Fibroblast of villous mesenchyme (primary cell): Measurements from ENCODE around the gene MSH5. TPM values are rescaled to one million over a fixed set of nuclear protein-coding genes. Genes with fewer than 3 reads are reported as not detected.
"Not testable (repeated sequence)": the region's sequence is repeated elsewhere in the genome, so short reads cannot be mapped to it uniquely, and the experiment has no call there.

Experiments
- DNase-seq: peaks from one replicate; pipeline ENCODE4 v3.0.0-alpha.2; 2010; ENCODE audit warnings: low read depth
- H3K4me3 ChIP-seq: 2 replicates; pipeline ENCODE4 v1.5.1; 2011; ENCODE audit warnings: low read depth, mild to moderate bottlenecking, low read length
- total RNA-seq: library from RNA; depleted of rRNA; stranded (reverse); fragments of >200 nt; gene quantifications from 2 replicates; pipeline ENCODE4 v1.2.3, GENCODE V29; 2012
- TF ChIP-seq, protein P1 (sequence below): IDR thresholded peaks from 2 replicates; pipeline ENCODE4 v1.5.1; 2012; ENCODE audit warnings: low read depth, mild to moderate bottlenecking, low read length; ENCODE audit not compliant: insufficient read depth

MSH5 gene
- total RNA-seq, 1 donor: 9.5 TPM

DNA sequence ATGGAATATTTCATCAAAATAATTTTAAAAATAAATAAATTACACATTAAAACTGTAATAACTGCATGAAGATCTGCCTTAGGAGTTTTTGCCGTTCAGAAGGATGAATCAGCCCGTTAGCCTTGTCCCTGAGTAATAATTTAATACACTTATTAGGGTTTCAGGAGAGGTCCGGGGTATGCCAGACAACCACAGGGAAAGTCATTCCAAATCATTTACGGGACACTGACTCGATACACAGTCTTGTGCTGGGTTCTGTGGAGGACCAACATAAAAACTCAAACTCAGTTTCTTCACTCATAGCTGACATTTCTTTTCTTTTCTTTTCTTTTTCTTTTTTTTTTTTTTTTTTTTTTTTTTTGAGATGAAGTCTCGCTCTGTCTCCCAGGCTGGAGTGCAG lies 33.9 kb upstream of the MSH5 start:
- TF ChIP-seq, protein P1, sequence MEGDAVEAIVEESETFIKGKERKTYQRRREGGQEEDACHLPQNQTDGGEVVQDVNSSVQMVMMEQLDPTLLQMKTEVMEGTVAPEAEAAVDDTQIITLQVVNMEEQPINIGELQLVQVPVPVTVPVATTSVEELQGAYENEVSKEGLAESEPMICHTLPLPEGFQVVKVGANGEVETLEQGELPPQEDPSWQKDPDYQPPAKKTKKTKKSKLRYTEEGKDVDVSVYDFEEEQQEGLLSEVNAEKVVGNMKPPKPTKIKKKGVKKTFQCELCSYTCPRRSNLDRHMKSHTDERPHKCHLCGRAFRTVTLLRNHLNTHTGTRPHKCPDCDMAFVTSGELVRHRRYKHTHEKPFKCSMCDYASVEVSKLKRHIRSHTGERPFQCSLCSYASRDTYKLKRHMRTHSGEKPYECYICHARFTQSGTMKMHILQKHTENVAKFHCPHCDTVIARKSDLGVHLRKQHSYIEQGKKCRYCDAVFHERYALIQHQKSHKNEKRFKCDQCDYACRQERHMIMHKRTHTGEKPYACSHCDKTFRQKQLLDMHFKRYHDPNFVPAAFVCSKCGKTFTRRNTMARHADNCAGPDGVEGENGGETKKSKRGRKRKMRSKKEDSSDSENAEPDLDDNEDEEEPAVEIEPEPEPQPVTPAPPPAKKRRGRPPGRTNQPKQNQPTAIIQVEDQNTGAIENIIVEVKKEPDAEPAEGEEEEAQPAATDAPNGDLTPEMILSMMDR: no peak
- no peak overlapping the region for H3K4me3 ChIP-seq
- no peak for DNase-seq

DNA sequence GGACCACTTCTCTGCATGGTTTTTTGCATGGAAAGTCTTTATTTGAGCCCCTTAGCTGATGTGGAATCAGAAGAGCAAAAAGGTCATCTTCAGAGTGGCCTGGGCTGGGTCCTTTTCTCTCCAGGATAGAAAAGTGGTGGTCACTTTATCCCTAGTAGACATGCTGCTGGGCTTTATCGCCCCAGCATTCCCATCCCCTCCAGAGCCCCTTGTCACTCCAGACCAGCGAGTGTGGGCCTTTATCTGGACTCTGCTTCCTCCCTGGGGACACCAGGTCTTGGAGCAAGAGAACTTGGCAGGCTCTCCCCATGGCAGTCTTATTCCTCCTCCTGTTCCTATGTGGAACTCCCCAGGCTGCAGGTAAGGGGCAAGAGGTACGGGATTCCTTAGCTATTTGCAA lies 33.2 kb upstream of the MSH5 start, which contains the start of gene LY6G6F:
LY6G6F (plus strand) TSS at position 268 of the 400 bp plus-strand sequence; CDS start at position 309, 41 bp downstream.
- DNase-seq: no peak
- TF ChIP-seq, protein P1: no peak
- H3K4me3 ChIP-seq: no peak within 1 kb of the TSS

DNA sequence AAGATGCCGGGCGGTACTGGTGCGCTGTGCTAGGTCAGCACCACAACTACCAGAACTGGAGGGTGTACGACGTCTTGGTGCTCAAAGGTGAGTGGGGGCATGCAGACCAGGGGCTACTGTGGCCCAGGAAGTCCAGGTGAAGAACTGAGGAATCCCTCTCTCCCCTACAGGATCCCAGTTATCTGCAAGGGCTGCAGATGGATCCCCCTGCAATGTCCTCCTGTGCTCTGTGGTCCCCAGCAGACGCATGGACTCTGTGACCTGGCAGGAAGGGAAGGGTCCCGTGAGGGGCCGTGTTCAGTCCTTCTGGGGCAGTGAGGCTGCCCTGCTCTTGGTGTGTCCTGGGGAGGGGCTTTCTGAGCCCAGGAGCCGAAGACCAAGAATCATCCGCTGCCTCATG lies 32.1 kb upstream of the MSH5 start:
- no peak for DNase-seq
- TF ChIP-seq, protein P1: no peak
- H3K4me3 ChIP-seq: no peak overlapping the region

DNA sequence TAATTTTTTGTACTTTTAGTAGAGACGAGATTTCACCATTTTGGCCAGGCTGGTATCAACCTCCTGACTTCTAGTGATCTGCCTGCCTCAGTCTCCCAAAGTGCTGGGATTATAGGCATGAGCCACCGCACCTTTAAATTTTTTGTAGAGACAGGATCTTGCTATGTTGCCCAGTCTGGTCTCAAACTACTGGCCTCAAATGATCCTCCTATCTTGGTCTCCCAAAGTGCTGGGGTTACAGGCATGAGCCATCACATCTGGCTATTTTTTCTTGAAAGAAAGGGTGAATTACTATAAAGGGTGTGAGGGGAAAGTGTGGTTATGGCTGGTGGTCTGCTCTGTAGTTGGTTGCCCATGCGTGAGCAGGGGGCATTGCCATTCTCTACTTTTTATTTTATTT lies 31.6 kb upstream of the MSH5 start:
- TF ChIP-seq, protein P1: no peak
- no peak for DNase-seq
- no peak overlapping the region for H3K4me3 ChIP-seq

DNA sequence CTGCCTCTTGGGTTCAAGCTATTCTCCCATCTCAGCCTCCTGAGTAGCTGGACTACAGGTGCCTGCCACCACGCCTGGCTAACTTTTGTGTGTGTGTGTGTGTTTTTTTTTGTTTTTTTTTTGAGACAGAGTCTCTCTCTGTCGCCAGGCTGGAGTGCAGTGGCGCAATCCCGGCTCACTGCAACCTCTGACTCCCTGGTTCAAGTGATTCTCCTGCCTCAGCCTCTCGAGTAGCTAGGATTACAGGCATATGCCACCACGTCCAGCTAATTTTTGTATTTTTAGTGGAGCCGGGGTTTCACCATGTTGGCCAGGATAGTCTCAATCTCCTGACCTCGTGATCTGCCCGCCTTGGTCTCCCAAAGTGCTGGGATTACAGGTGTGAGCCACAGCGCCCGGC lies 30.6 kb upstream of the MSH5 start:
- not testable (repeated sequence) for H3K4me3 ChIP-seq, DNase-seq

DNA sequence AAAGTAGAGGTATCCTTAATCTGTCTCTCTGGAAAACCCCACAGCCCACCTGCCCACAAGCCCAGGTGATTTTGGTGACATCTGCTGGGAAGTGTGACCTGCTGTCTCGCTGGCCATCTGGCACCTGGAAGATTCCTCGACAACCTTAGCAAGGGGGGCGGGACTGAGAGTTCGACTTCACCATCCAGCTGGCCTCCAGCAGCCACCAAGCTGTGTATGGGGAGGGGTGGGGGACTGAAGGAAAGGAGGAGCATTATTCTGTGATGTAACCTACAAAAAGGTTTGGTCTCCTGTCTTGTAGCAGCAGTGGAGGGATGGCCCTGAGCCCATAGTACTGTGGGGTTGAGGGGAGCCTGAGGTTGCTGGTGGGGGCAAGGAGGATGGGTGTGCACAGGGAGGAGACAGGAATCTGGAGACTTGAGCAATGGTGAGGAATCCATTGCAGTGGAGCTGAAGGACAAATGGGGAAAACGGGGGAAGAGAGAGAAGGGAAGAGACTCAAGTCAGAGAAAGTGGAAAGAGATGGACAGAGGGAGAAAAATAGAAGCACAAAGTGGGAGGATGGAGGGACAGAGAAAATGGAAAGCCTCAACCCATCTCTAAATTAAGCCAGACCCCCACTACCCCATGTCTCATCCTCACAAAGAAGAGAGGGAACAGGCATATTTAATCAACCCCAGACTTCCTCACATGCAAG lies 29.1 kb upstream of the MSH5 start:
- no peak for DNase-seq
- H3K4me3 ChIP-seq: no peak overlapping the region
- TF ChIP-seq, protein P1: no peak

DNA sequence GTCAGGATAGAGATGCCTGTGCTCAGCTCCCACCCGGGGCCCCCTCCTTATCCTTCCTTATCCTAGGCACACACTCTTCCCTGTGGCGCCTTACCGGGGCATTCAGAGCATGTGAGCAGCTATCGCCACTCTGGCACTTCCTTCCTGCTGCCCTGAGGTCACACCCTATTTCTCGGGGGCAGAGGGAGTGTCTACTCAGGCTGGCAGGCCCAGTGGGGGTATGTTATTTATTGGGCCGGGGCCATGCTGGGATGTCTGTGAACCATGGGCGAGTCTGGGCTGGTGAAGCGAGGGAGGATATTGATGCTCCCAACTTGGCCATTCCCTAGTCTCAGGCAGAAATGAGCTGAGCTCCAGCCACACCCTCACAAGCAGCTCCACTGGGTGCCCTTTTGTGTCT lies 28.6 kb upstream of the MSH5 start:
- TF ChIP-seq, protein P1: no peak
- no peak for DNase-seq
- H3K4me3 ChIP-seq: no peak overlapping the region
